HepG2 (cell line): Measurements from ENCODE around the gene TFAP2E. TPM values are rescaled to one million over a fixed set of nuclear protein-coding genes. Genes with fewer than 3 reads are reported as not detected.

ENCODE experiments used
- DMAP1 ChIP-seq: IDR thresholded peaks from 2 replicates; pipeline ENCODE4 v1.6.1; 2016
- HOXA3 ChIP-seq: sonication (generic); formaldehyde crosslinking; IDR thresholded peaks from 2 replicates; pipeline ENCODE4 v1.5.0; 2020; ENCODE audit warnings: missing genetic modification reagents
- MEIS2 ChIP-seq: sonication (generic); formaldehyde crosslinking; IDR thresholded peaks from 2 replicates; pipeline ENCODE4 v1.9.0; 2021; ENCODE audit warnings: mild to moderate bottlenecking, missing genetic modification reagents
- NONO ChIP-seq, 2 experiments: fragments of 450-650 bp in 1 of 2; sonication (generic) in 1 of 2; formaldehyde crosslinking in 1 of 2; IDR thresholded peaks in 1 of 2; conservative IDR thresholded peaks in 1 of 2; 2 replicates each; pipeline versions ENCODE4 v1.6.1 to v1.8.0; 2017 to 2022; ENCODE audit warnings: mild to moderate bottlenecking in 1 of 2, missing genetic modification reagents in 1 of 2, moderate library complexity in 1 of 2
- NR2F2 ChIP-seq: IDR thresholded peaks from 2 replicates; pipeline ENCODE4 v1.6.1; 2012; ENCODE audit warnings: low read depth, inconsistent platforms, borderline replicate concordance
- RAD21 ChIP-seq: fragments of 450-650 bp; formaldehyde crosslinking; IDR thresholded peaks from 2 replicates; pipeline ENCODE4 v1.5.0; 2020; ENCODE audit warnings: mild to moderate bottlenecking
- SALL1 ChIP-seq: sonication (generic); formaldehyde crosslinking; IDR thresholded peaks from 2 replicates; pipeline ENCODE4 v1.8.0; 2022; ENCODE audit warnings: mild to moderate bottlenecking, missing genetic modification reagents
- SMAD3 ChIP-seq: sonication (generic); formaldehyde crosslinking; IDR thresholded peaks from 2 replicates; pipeline ENCODE4 v1.4.0; 2020; ENCODE audit warnings: missing genetic modification reagents
- SOX13 ChIP-seq, 3 experiments: fragments of 450-650 bp in 1 of 3; sonication (generic) in 1 of 3; formaldehyde crosslinking in 1 of 3; IDR thresholded peaks in 2 of 3; conservative IDR thresholded peaks in 1 of 3; 2 replicates each; pipeline versions ENCODE4 v1.5.0 to v1.6.1; 2016 to 2020; ENCODE audit warnings: antibody characterized with exemption in 1 of 3, mild to moderate bottlenecking in 1 of 3, missing compliant biosample characterization in 1 of 3, missing genetic modification reagents in 1 of 3, moderate library complexity in 1 of 3
- SPEN ChIP-seq: sonication (generic); formaldehyde crosslinking; IDR thresholded peaks from 2 replicates; pipeline ENCODE4 v1.5.1; 2020; ENCODE audit warnings: low read depth, mild to moderate bottlenecking, missing genetic modification reagents
- TBX2 ChIP-seq: sonication (generic); formaldehyde crosslinking; IDR thresholded peaks from 2 replicates; pipeline ENCODE4 v1.5.0; 2020; ENCODE audit warnings: missing genetic modification reagents, mild to moderate bottlenecking, borderline replicate concordance
- ZBTB3 ChIP-seq: sonication (generic); formaldehyde crosslinking; IDR thresholded peaks from 2 replicates; pipeline ENCODE4 v1.4.0; 2020; ENCODE audit warnings: low read depth, mild to moderate bottlenecking, moderate library complexity, missing genetic modification reagents, borderline replicate concordance
- ZFAT ChIP-seq: sonication (generic); formaldehyde crosslinking; conservative IDR thresholded peaks from 2 replicates; pipeline ENCODE4 v1.8.1; 2023; ENCODE audit warnings: missing genetic modification reagents, inconsistent platforms
- ZSCAN21 ChIP-seq: sonication (generic); formaldehyde crosslinking; IDR thresholded peaks from 2 replicates; pipeline ENCODE4 v1.8.0; 2022; ENCODE audit warnings: mild to moderate bottlenecking, missing genetic modification reagents, moderate library complexity, borderline replicate concordance
- polyA plus RNA-seq, 8 experiments: library from polyadenylated mRNA; depleted of rRNA in 3 of 8; stranded (reverse) in 7 of 8; unstranded in 1 of 8; fragments of >200 nt; fragmentation: Illumina TruSeq in 4 of 8; extraction: Trizol in 4 of 8; gene quantifications; 2 replicates each; pipeline versions ENCODE4 v1.2.1 to v1.2.3, GENCODE V29; 2011 to 2016; ENCODE audit warnings: low read depth in 4 of 8, missing spikeins in 1 of 8, mixed read lengths in 1 of 8; ENCODE audit not compliant: insufficient read depth in 1 of 8
- total RNA-seq, 5 experiments: library from RNA; depleted of rRNA; stranded (reverse); fragments of >200 nt; fragmentation: Illumina TruSeq; extraction: Trizol; gene quantifications; 2 replicates each; pipeline ENCODE4 v1.2.3, GENCODE V29; 2016; ENCODE audit warnings: low read depth in 1 of 5
- TF ChIP-seq, protein P1 (sequence below): sonication (generic); formaldehyde crosslinking; IDR thresholded peaks from 2 replicates; pipeline ENCODE4 v1.8.1; 2022; ENCODE audit warnings: mild to moderate bottlenecking, missing genetic modification reagents
- TF ChIP-seq, protein P2 (sequence below): sonication (generic); formaldehyde crosslinking; IDR thresholded peaks from 2 replicates; pipeline ENCODE4 v1.4.0; 2020; ENCODE audit warnings: missing genetic modification reagents, mild to moderate bottlenecking, borderline replicate concordance
- TF ChIP-seq, protein P3 (sequence below): sonication (generic); formaldehyde crosslinking; IDR thresholded peaks from 2 replicates; pipeline ENCODE4 v1.5.0; 2020; ENCODE audit warnings: mild to moderate bottlenecking, missing genetic modification reagents, borderline replicate concordance
- TF ChIP-seq, protein P4 (sequence below): sonication (generic); formaldehyde crosslinking; IDR thresholded peaks from 2 replicates; pipeline ENCODE4 v1.4.0; 2020; ENCODE audit warnings: mild to moderate bottlenecking, missing genetic modification reagents

Gene TFAP2E
- total and polyA plus RNA-seq, 2 of the 13 experiments (the other 11 are each of a cell fraction or from before 2014, with no cell fraction given): 0.31 to 0.41 TPM

DNA sequence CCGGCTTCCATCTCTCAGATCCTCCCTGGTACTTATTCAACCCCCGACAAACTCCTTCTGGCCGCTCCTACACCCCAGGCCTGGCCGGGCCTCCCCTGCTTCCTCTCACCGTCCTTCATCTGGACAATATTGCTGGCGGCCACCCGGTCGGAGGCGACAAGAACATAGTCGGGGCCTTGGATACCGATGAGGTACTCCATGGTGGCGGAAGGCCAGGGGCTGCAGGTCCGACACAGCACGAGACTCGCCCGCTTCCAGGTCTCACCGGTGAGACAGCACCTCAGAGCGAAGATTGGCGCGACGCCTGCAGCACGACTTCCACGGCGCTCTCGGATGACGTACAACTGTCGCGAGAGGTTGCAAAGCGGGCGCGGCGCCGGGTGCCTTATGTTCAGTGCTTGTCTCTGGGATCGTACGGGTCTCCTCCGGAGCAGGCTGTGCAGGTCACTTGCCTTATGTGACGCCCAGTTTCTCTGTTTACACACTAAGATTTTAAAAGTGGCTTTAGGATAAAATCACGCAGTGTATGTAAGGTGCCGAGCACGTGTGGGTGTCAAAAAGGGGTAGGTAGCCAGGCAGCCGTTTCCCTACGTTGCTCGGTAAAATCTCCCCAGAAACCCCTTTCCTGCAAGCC is 68.2 kb downstream of the TFAP2E start, which contains the start of gene PSMB2 (continued):
- TF ChIP-seq SPEN (CRISPR knock-in tag) (peak; percentile 98), ZFAT (no peak), NONO (IDR thresholded peaks at IDR 0.05) (no peak), NONO (CRISPR knock-in tag; conservative IDR thresholded peaks at IDR 0.05) (peak; percentile 86), MEIS2 (CRISPR knock-in tag) (peak; percentile 34; the same call in 1 of the 2 replicates), ZSCAN21 (CRISPR knock-in tag) (peak; percentile 77), SALL1 (peak; percentile 76), SOX13 (IDR thresholded peaks at IDR 0.05) (peak; percentile 18; the same call in 1 of the 2 replicates), SOX13 (CRISPR knock-in tag; conservative IDR thresholded peaks at IDR 0.05 in 1 of 2, IDR thresholded peaks at IDR 0.05 in 1 of 2) (peak in 1 of 2 experiments; percentile 53; a peak in 1 of 4 replicates), RAD21 (CRISPR knock-in tag) (0 out of 2 replicates have a peak, but pooled peaks have one; percentile 27), ZBTB3 (no peak), TBX2 (peak; percentile 75; the same call in 1 of the 2 replicates), NR2F2 (no peak), DMAP1 (CRISPR knock-in tag) (peak; percentile 93), HOXA3 (CRISPR knock-in tag) (peak; percentile 96), SMAD3 (CRISPR knock-in tag) (peak; percentile 88)
- TF ChIP-seq, protein P1, sequence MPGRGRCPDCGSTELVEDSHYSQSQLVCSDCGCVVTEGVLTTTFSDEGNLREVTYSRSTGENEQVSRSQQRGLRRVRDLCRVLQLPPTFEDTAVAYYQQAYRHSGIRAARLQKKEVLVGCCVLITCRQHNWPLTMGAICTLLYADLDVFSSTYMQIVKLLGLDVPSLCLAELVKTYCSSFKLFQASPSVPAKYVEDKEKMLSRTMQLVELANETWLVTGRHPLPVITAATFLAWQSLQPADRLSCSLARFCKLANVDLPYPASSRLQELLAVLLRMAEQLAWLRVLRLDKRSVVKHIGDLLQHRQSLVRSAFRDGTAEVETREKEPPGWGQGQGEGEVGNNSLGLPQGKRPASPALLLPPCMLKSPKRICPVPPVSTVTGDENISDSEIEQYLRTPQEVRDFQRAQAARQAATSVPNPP (CRISPR knock-in tag): no peak
- TF ChIP-seq, protein P2, sequence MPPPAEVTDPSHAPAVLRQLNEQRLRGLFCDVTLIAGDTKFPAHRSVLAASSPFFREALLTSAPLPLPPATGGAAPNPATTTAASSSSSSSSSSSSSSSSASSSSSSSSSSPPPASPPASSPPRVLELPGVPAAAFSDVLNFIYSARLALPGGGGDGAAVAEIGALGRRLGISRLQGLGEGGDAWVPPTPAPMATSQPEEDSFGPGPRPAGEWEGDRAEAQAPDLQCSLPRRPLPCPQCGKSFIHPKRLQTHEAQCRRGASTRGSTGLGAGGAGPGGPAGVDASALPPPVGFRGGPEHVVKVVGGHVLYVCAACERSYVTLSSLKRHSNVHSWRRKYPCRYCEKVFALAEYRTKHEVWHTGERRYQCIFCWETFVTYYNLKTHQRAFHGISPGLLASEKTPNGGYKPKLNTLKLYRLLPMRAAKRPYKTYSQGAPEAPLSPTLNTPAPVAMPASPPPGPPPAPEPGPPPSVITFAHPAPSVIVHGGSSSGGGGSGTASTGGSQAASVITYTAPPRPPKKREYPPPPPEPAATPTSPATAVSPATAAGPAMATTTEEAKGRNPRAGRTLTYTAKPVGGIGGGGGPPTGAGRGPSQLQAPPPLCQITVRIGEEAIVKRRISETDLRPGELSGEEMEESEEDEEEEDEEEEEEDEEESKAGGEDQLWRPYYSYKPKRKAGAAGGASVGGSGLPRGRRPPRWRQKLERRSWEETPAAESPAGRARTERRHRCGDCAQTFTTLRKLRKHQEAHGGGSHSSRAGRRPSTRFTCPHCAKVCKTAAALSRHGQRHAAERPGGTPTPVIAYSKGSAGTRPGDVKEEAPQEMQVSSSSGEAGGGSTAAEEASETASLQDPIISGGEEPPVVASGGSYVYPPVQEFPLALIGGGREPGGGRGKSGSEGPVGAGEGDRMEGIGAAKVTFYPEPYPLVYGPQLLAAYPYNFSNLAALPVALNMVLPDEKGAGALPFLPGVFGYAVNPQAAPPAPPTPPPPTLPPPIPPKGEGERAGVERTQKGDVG: no peak
- TF ChIP-seq, protein P3, sequence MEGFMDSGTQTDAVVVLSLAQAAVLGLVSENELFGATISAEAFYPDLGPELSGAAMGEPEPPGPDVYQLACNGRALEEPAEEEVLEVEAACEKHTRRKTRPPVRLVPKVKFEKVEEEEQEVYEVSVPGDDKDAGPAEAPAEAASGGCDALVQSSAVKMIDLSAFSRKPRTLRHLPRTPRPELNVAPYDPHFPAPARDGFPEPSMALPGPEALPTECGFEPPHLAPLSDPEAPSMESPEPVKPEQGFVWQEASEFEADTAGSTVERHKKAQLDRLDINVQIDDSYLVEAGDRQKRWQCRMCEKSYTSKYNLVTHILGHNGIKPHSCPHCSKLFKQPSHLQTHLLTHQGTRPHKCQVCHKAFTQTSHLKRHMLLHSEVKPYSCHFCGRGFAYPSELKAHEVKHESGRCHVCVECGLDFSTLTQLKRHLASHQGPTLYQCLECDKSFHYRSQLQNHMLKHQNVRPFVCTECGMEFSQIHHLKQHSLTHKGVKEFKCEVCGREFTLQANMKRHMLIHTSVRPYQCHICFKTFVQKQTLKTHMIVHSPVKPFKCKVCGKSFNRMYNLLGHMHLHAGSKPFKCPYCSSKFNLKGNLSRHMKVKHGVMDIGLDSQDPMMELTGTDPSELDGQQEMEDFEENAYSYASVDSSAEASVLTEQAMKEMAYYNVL (CRISPR knock-in tag): no peak
- TF ChIP-seq, protein P4, sequence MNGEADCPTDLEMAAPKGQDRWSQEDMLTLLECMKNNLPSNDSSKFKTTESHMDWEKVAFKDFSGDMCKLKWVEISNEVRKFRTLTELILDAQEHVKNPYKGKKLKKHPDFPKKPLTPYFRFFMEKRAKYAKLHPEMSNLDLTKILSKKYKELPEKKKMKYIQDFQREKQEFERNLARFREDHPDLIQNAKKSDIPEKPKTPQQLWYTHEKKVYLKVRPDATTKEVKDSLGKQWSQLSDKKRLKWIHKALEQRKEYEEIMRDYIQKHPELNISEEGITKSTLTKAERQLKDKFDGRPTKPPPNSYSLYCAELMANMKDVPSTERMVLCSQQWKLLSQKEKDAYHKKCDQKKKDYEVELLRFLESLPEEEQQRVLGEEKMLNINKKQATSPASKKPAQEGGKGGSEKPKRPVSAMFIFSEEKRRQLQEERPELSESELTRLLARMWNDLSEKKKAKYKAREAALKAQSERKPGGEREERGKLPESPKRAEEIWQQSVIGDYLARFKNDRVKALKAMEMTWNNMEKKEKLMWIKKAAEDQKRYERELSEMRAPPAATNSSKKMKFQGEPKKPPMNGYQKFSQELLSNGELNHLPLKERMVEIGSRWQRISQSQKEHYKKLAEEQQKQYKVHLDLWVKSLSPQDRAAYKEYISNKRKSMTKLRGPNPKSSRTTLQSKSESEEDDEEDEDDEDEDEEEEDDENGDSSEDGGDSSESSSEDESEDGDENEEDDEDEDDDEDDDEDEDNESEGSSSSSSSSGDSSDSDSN (CRISPR knock-in tag): peak; percentile 76
